GM19193 (cell line): ENCODE results near the gene CH25H.

Source experiments
- POLR2A ChIP-seq: IDR thresholded peaks from 4 replicates; pipeline ENCODE4 v1.6.1; 2011; ENCODE audit not compliant: insufficient read depth, insufficient read length; ENCODE audit errors: extremely low read depth

The CH25H gene

GRCh38 chr10:89183571-89183970 is 23.5 kb downstream of the CH25H start:
- TF ChIP-seq POLR2A: no peak

- no peak for TF ChIP-seq POLR2A
Observed at GRCh38 chr10:89182894-89183293, 24.2 kb downstream of the CH25H start.

- TF ChIP-seq POLR2A: no peak
Observed at GRCh38 chr10:89175816-89176215, 31.3 kb downstream of the CH25H start.

GRCh38 chr10:89173075-89173474 is 34.0 kb downstream of the CH25H start:
- TF ChIP-seq POLR2A: no peak

- TF ChIP-seq POLR2A: no peak
Observed at GRCh38 chr10:89171996-89172395, 35.1 kb downstream of the CH25H start.

GRCh38 chr10:89171263-89171872 is 35.7 kb downstream of the CH25H start:
- TF ChIP-seq POLR2A: no peak

GRCh38 chr10:89167915-89168314 is 39.2 kb downstream of the CH25H start:
- no peak for TF ChIP-seq POLR2A

- TF ChIP-seq POLR2A: no peak
Observed at GRCh38 chr10:89165923-89166322, 41.2 kb downstream of the CH25H start.

GRCh38 chr10:89164920-89165319 is 42.2 kb downstream of the CH25H start:
- TF ChIP-seq POLR2A: no peak

- TF ChIP-seq POLR2A: no peak
Observed at GRCh38 chr10:89164080-89164479, 43.0 kb downstream of the CH25H start.

- TF ChIP-seq POLR2A: no peak
Observed at GRCh38 chr10:89163265-89163995, 43.7 kb downstream of the CH25H start.

GRCh38 chr10:89162596-89162995 is 44.5 kb downstream of the CH25H start:
- TF ChIP-seq POLR2A: no peak

- no peak for TF ChIP-seq POLR2A
Observed at GRCh38 chr10:89160339-89160738, 46.8 kb downstream of the CH25H start.

- no peak for TF ChIP-seq POLR2A
Observed at GRCh38 chr10:89159761-89160160, 47.4 kb downstream of the CH25H start.

- no peak for TF ChIP-seq POLR2A
Observed at GRCh38 chr10:89159316-89159715, 47.8 kb downstream of the CH25H start.

- no peak for TF ChIP-seq POLR2A
Observed at GRCh38 chr10:89158446-89158845, 48.7 kb downstream of the CH25H start.

GRCh38 chr10:89156161-89156835 is 50.8 kb downstream of the CH25H start:
- TF ChIP-seq POLR2A: no peak
